Measurements from ENCODE around the gene STING1.

Gene STING1

DNA sequence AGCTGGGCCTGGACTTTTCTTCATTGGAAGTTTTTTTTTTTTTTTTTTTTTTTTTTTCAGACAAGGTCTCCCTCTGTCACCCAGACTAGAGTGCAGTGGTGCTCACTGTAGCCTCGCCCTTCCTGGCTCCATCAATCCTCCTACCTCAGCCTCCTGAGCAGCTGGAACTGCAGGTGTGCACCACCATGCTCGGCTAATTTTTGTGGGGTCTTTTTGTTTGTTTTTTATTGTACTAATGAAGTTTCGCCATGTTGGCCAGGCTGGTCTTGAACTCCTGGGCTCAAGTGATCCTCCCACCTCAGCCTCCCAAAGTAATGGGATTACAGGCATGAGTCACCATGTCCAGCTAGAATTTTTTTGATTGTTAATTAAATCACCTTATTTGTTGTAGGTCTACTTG is 46.9 kb downstream of the STING1 start:
- no peak for DNase-seq

GRCh38 chr5:139431706-139432105 is 50.9 kb downstream of the STING1 start:
- DNase-seq, result no peak

DNA sequence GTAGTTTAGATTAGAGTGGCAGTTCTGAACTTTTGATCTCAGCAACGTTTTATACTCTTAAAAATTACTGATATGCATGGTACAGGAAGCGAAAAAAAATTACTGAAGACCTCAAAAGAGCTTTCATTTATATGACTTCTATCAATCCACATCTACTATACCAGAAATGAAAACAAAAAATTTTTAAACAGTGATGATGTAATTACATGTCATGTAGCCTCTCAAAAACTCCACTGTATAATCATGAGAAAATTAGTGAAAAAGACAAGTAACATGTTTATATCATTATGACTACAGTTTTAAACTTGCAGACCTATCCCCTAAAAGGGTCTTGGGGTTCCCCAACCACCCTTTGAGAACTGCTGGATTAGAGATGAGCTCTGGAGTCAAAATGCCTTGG is 52.5 kb downstream of the STING1 start:
- no peak for DNase-seq

GRCh38 chr5:139426203-139426885 is 56.2 kb downstream of the STING1 start:
- DNase-seq, result no peak

All from activated gamma-delta T cell (primary cell).